Heart left ventricle (tissue), 16 donors: ENCODE measurements around the gene MAG. TPM values are rescaled to one million over a fixed set of nuclear protein-coding genes. Genes with fewer than 3 reads are reported as not detected.

Experiments used
- ATAC-seq, 4 donors: fragments of 200-7000 bp; cut with Tn5 transposase; one replicate each; pipeline ENCODE4 v1.9.1; 2020 to 2022; ENCODE audit warnings: moderate library complexity in 4 of 4, mild to moderate bottlenecking in 3 of 4, moderate number of reproducible peaks in 1 of 4
- DNase-seq, 5 donors: peaks; one replicate each; pipeline ENCODE4 v3.0.0-alpha.2; 2020
- H3K27ac ChIP-seq, 12 donors: fragments of 200-600 bp; sonication (generic) in 4 of 12; one replicate each; pipeline versions ENCODE4 v1.5.0 to v1.8.0; 2016 to 2022; ENCODE audit warnings: mild to moderate bottlenecking in 2 of 12
- H3K27me3 ChIP-seq, 9 donors: fragments of 200-600 bp; sonication (generic) in 2 of 9; one replicate each; pipeline versions ENCODE4 v1.5.1 to v1.8.0; 2016 to 2022; ENCODE audit warnings: mild to moderate bottlenecking in 3 of 9
- H3K36me3 ChIP-seq, 9 donors: fragments of 200-600 bp; sonication (generic) in 2 of 9; one replicate each; pipeline versions ENCODE4 v1.5.0 to v1.8.0; 2018 to 2022; ENCODE audit warnings: mild to moderate bottlenecking in 2 of 9
- H3K4me1 ChIP-seq, 12 donors: fragments of 200-600 bp; sonication (generic) in 4 of 12; one replicate each; pipeline versions ENCODE4 v1.5.0 to v1.8.0; 2016 to 2022; ENCODE audit warnings: mild to moderate bottlenecking in 3 of 12
- H3K4me3 ChIP-seq, 12 donors: fragments of 200-600 bp; sonication (generic) in 4 of 12; one replicate each; pipeline versions ENCODE4 v1.5.0 to v1.8.0; 2017 to 2022; ENCODE audit warnings: mild to moderate bottlenecking in 9 of 12, moderate library complexity in 4 of 12
- H3K9me3 ChIP-seq, 12 donors: fragments of 200-600 bp; sonication (generic) in 4 of 12; one replicate each; pipeline versions ENCODE4 v1.5.0 to v1.8.0; 2016 to 2022; ENCODE audit warnings: mild to moderate bottlenecking in 1 of 12
- POLR2A ChIP-seq, 2 donors: fragments of 450-650 bp; IDR thresholded peaks; one replicate each; pipeline ENCODE4 v1.6.1; 2017; ENCODE audit warnings: antibody characterized with exemption in 2 of 2, mild to moderate bottlenecking in 2 of 2, moderate library complexity in 2 of 2
- WGBS, 4 donors: extraction: QIAGEN DNeasy Blood & Tissue Kit in 2 of 4; methylation state at CpG; one replicate each; pipeline versions ENCODE4 v1.1.5 to v1.1.7; 2013 to 2018; 5-methylcytosine and 5-hydroxymethylcytosine counted together
- intact Hi-C, 10 donors: fragments of 100-400 bp; cut with DNase I; formaldehyde crosslinking; loops; one replicate each; pipeline versions ENCODE4 v1.11.1 to v1.14.2; 2022
- polyA plus RNA-seq, 2 donors: library from polyadenylated mRNA; stranded (reverse); fragments of 200-250 nt; gene quantifications; one replicate each; pipeline ENCODE4 v1.2.3, GENCODE V29; 2013
- total RNA-seq, 9 donors: library from RNA; depleted of rRNA in 2 of 9; stranded (reverse); fragments of >200 nt in 2 of 9; fragmentation: NEBNext Ultra II Directional in 3 of 9; extraction: Animal tissue kit (Norgen Biotek cat#: 25700) in 3 of 9; gene quantifications; one replicate each; pipeline versions ENCODE4 v1.1.0 to v1.2.4, GENCODE V29; 2016 to 2023
- TF ChIP-seq, protein P1 (sequence below), 12 donors: fragments of 200-600 bp; sonication (generic) in 4 of 12; IDR thresholded peaks; one replicate each; pipeline versions ENCODE4 v1.5.0 to v1.8.0; 2018 to 2022; ENCODE audit warnings: antibody characterized with exemption in 12 of 12, mild to moderate bottlenecking in 5 of 12
- donor health status: ischemic (EF 13 %, LVEDD 7.1; RV severe dilation, severe dysfunction).
- donor health status: healthy with polysubstance abuse.
- donor health status: DM: no; HTN: yes; CAD: no.
- donor health status: DM: no; HTN: no; CAD: no.
- donor health status: ischemic (EF 25% LVEDD 6.9; RV normal size, moderate dysfunction).
- donor health status: ischemic (EF 25% LVEDD 5.7; RV mildly dilated, moderate dysfunction).
- donor health status: healthy.
- donor health status: DM: yes; HTN: yes; CAD: no.
- donor health status: ischemic (EF 35%, LVEDD 5.7; RV mildly dilated, moderate dysfunction).
- donor health status: nonischemic (EF 11% LVEDD 7.7; RV severe dilation, severe dysfunction).
- donor health status: DM: yes; HTN: yes; CAD: no.
- donor health status: PGD.
- donor health status: ischemic (EF 29% LVEDD 5.4; RV normal size, mild dysfunction).
- donor health status: nonischemic (EF 23%, LVEDD 6.1; RV moderate dilation, normal function).

Gene MAG
- total and polyA plus RNA-seq, 11 donors: 0.30 to 0.72 TPM; not detected in 9

DNA sequence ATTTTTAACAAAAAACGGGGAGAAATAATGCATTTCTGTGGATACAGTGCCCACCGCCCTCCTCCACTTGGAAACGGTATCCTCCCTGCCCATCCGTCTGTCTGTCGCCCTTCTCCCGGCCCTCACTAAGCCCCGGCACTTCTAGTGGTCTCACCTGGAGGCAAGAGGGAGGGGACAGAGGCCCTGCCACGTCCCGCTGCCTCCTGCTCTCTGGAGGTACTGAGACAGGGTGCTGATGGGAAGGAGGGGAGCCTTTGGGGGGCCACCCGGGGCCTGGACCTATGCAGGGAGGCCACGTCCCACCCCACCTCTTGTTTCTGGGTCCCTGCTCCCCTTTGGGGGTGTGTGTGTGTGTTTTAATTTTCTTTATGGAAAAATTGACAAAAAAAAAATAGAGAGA lies 12.6 kb upstream of the MAG start:
- DNase-seq (no peak), ATAC-seq (no peak)
- 80 to 90% (median 88%) methylated on average over 11 of the region's 11 CpGs for WGBS, 4 donors
- Histone ChIP-seq H3K9me3 (no peaks in the 10 kb centered on the region), H3K27me3 (peaks cover 0 to 12% (median 0%) of the 10 kb centered on the region in 9 donors), H3K27ac (no peak overlapping the region), H3K4me1 (peaks cover 0 to 20% (median 0%) of the 10 kb centered on the region in 12 donors), H3K4me3 (no peak overlapping the region), H3K36me3 (peaks cover 0 to 56% (median 52%) of the 10 kb centered on the region in 9 donors)
- intact Hi-C loops: no loop called here
- TF ChIP-seq POLR2A (IDR thresholded peaks at IDR 0.05): no peak
- TF ChIP-seq, protein P1, sequence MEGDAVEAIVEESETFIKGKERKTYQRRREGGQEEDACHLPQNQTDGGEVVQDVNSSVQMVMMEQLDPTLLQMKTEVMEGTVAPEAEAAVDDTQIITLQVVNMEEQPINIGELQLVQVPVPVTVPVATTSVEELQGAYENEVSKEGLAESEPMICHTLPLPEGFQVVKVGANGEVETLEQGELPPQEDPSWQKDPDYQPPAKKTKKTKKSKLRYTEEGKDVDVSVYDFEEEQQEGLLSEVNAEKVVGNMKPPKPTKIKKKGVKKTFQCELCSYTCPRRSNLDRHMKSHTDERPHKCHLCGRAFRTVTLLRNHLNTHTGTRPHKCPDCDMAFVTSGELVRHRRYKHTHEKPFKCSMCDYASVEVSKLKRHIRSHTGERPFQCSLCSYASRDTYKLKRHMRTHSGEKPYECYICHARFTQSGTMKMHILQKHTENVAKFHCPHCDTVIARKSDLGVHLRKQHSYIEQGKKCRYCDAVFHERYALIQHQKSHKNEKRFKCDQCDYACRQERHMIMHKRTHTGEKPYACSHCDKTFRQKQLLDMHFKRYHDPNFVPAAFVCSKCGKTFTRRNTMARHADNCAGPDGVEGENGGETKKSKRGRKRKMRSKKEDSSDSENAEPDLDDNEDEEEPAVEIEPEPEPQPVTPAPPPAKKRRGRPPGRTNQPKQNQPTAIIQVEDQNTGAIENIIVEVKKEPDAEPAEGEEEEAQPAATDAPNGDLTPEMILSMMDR (IDR thresholded peaks at IDR 0.05): no peak

DNA sequence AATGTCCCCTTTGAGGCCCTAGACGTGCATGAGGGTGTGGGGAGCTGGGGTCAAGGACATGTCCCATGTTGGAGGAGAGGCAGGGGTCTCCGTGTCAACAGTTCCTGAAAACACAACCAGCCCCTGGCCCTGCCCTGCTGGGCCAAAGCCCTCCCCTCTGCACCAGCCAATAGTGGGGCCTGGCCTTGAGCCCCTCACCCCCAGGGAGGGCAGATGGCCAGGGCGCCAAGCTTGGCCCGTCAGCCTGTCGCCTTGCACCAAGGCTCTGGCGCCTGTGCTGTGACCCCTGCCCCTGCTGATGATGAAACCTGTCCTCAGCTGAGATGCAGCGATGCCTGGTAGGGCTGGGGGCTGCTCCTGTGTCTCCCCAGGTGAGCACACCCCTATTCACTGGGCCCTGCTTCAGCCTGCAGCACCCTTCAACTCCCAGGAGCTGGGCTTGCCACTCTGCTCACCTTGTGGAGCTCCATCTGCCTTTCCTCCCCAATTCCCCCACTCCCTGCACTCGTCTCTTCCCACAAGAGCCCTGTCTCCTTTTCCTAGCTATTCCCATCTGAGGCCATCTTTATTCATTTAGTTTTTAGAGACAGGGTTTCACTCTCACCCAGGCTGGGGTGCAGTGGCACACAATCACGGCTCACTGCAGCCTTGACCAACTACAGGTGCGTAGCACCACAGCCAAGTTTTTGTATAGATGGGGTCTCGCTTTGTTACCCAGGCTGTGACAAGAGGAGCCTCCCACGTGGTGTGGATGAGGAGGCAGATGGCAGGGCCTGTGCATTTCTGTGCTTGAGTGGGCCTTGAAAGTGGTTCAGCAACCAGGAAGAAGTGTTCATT lies 11.8 kb upstream of the MAG start:
- intact Hi-C loops: no loop called here
- Histone ChIP-seq H3K27ac (no peak overlapping the region), H3K27me3 (peaks cover 0 to 12% (median 0%) of the 10 kb centered on the region in 9 donors), H3K4me3 (no peak overlapping the region), H3K4me1 (peaks cover 0 to 21% (median 0%) of the 10 kb centered on the region in 12 donors), H3K9me3 (no peaks in the 10 kb centered on the region), H3K36me3 (peaks cover 0 to 48% (median 45%) of the 10 kb centered on the region in 9 donors)
- ATAC-seq (peak in 2 of 4 donors; percentile 5 to 21), DNase-seq (no peak)
- TF ChIP-seq, protein P1 (IDR thresholded peaks at IDR 0.05): no peak
- TF ChIP-seq POLR2A (IDR thresholded peaks at IDR 0.05): no peak
- whole genome bisulfite sequencing, 4 donors: 59 to 71% (median 65%) methylated on average over 11 to 12 of the region's 12 CpGs

DNA sequence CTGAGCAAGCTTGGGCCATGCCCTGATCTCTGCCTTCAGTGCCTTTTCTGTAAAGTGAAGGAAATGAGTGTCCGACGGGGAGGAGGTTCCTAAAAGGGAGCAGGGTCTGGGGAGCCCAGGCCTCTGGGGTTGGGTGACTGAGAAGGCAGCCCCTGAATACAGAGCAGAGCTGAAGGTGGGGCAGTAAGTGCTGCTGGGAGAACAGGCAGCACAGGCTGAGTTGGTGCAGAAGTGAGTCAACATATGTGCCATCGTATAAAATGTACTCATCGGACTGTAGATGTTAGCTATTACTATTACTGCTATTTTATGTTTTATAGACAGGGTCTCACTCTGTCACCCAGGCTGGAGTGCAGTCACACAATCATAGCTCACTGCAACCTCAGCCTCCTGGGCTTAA lies 10.7 kb upstream of the MAG start:
- H3K27ac ChIP-seq: no peak overlapping the region
- ATAC-seq: no peak
- peaks cover 0 to 24% (median 0%) of the 10 kb centered on the region in 12 donors for H3K4me1 ChIP-seq
- TF ChIP-seq, protein P1 (IDR thresholded peaks at IDR 0.05): no peak
- no peak for TF ChIP-seq POLR2A (IDR thresholded peaks at IDR 0.05)
- no peak overlapping the region for H3K4me3 ChIP-seq
- 60 to 74% (median 66%) methylated on average over 4 of the region's 4 CpGs for WGBS, 4 donors
- DNase-seq: no peak
- peaks cover 0 to 12% (median 0%) of the 10 kb centered on the region in 9 donors for H3K27me3 ChIP-seq
- intact Hi-C loops: no loop called here
- H3K36me3 ChIP-seq: peaks cover 0 to 37% (median 34%) of the 10 kb centered on the region in 9 donors
- no peaks in the 10 kb centered on the region for H3K9me3 ChIP-seq
